ENCODE results near the gene ZBBX.

ZBBX gene

DNA sequence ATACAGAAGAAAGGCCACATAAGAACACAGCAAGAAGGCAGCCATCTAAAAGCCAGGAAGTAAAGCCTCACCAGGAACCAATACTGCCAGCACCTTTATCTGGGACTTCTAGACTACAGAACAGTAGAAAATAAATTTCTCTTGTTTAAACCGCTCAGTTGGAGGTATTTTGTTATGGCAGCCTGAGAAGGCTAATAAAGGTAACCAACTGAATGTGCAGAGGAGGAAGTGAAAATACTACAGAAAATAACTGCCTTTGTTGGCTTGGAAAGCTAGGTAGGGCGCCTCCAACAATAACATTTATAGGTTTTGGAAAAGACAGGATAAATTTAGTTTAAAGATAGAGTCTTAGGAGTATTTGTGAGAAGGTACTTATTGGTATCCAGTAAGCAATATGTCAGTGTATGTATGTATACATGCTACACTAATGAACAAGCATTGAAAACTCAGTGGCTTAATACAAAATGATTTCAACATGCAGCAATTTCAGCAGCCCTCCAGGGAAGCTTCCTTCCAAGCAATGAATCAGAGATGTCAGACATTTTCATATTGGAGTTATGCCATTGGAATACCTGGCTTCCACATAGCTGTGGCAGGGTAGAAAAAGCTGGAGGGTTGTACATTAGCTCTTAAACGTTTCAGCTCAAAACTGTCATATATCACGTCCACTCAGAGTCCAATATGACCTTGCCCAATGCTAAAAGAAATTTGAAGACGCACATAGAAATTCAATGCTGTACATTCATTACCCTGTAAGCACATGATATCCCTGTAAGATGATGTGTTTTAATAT lies 48.9 kb downstream of the ZBBX start:
- H3K27me3 ChIP-seq = no peaks in the 10 kb centered on the region
- H3K4me3 ChIP-seq (ENCODE audit: low read depth in 1 of 2, low read length in 1 of 2) = no peak overlapping the region
- TF ChIP-seq, protein P1, sequence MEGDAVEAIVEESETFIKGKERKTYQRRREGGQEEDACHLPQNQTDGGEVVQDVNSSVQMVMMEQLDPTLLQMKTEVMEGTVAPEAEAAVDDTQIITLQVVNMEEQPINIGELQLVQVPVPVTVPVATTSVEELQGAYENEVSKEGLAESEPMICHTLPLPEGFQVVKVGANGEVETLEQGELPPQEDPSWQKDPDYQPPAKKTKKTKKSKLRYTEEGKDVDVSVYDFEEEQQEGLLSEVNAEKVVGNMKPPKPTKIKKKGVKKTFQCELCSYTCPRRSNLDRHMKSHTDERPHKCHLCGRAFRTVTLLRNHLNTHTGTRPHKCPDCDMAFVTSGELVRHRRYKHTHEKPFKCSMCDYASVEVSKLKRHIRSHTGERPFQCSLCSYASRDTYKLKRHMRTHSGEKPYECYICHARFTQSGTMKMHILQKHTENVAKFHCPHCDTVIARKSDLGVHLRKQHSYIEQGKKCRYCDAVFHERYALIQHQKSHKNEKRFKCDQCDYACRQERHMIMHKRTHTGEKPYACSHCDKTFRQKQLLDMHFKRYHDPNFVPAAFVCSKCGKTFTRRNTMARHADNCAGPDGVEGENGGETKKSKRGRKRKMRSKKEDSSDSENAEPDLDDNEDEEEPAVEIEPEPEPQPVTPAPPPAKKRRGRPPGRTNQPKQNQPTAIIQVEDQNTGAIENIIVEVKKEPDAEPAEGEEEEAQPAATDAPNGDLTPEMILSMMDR (IDR thresholded peaks at IDR 0.05) = no peak
- H3K4me1 ChIP-seq (ENCODE audit: control insufficient read depth in 1 of 2, insufficient read depth in 1 of 2, low read depth in 1 of 2, low read length in 1 of 2) = no peaks in the 10 kb centered on the region
- no peaks in the 10 kb centered on the region for H3K36me3 ChIP-seq
- no peaks in the 10 kb centered on the region for H3K9me3 ChIP-seq
- H3K27ac ChIP-seq = no peak overlapping the region

DNA sequence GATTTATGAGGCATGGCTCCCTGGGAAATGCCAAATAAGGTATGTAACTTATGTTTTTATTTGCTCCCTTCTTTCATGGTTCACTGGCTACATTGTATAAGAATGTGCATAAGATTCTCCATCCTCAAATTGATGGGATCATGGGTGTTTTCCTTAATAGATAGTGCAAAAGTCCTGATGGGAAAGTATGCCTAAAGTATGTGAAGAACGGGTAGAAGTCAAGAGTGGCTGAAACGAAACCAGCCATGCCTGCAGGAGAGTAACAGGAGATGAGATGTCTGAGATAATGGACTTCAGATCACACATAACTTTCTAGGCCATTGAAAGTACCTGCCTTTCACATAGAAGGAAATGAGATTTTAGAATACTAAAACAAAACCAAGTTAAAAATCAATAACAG lies 56.5 kb downstream of the ZBBX start:
- H3K4me1 ChIP-seq (ENCODE audit: control insufficient read depth in 1 of 2, insufficient read depth in 1 of 2, low read depth in 1 of 2, low read length in 1 of 2) = no peaks in the 10 kb centered on the region
- no peaks in the 10 kb centered on the region for H3K27me3 ChIP-seq
- H3K4me3 ChIP-seq (ENCODE audit: low read depth in 1 of 2, low read length in 1 of 2) = no peak overlapping the region
- H3K36me3 ChIP-seq = no peaks in the 10 kb centered on the region
- no peak overlapping the region for H3K27ac ChIP-seq
- H3K9me3 ChIP-seq = no peaks in the 10 kb centered on the region
- TF ChIP-seq, protein P1 (IDR thresholded peaks at IDR 0.05) = no peak

DNA sequence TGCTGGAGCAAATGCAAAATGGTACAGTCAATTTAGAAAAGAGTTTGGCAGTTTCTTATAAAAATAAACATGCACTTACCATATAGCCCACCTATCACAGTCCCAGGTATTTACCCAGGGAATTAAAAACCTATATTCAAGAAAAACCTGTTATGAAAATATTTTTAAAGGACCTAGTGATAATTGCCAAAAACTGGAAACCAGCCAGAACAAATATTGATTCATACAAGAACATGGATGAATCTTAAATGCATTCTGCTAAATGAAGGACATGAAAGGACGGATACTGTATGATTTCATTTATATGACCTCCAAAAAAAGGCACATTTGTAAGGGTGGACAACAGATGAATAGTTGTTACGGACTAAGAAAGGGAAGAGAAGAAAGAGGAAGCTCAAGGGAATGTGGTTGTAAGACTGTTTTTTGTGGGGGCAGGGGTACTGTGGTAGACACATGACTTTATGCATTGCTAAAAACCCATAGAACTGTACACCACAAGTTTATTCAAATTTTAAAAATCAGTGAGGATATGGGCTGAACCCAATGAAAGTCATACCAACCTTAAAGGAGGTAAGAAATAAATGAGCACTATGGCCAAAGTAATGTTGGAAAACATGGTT lies 61.0 kb downstream of the ZBBX start:
- Histone ChIP-seq H3K27ac (no peak overlapping the region), H3K27me3 (no peaks in the 10 kb centered on the region), H3K4me1 (ENCODE audit: control insufficient read depth in 1 of 2, insufficient read depth in 1 of 2, low read depth in 1 of 2, low read length in 1 of 2) (no peaks in the 10 kb centered on the region), H3K36me3 (no peaks in the 10 kb centered on the region), H3K4me3 (ENCODE audit: low read depth in 1 of 2, low read length in 1 of 2) (no peak overlapping the region), H3K9me3 (no peaks in the 10 kb centered on the region)
- TF ChIP-seq, protein P1 (IDR thresholded peaks at IDR 0.05) = no peak

DNA sequence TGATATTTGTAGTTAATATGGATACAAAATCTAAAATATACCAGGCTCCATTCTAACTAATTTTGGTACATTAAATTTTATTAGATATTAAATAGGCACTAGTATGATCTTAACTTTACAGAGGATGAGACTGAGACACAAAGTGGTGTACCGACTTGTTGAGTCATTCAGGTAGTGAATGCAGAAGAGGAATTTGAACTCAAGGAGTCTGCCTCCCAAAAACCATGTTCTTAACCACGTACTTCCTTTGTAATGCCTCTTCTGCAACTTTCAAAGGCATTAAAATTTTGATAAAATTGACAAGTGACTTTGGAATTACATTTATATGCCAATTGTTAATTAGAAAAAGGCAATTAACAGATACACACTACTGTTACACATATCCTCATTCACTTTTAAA lies 61.8 kb downstream of the ZBBX start:
- no peak overlapping the region for H3K27ac ChIP-seq
- no peak overlapping the region for H3K4me3 ChIP-seq (ENCODE audit: low read depth in 1 of 2, low read length in 1 of 2)
- H3K9me3 ChIP-seq = no peaks in the 10 kb centered on the region
- H3K36me3 ChIP-seq = no peaks in the 10 kb centered on the region
- no peaks in the 10 kb centered on the region for H3K4me1 ChIP-seq (ENCODE audit: control insufficient read depth in 1 of 2, insufficient read depth in 1 of 2, low read depth in 1 of 2, low read length in 1 of 2)
- TF ChIP-seq, protein P1 (IDR thresholded peaks at IDR 0.05) = no peak
- H3K27me3 ChIP-seq = no peaks in the 10 kb centered on the region

GRCh38 chr3:167306319-167306718 lies 73.8 kb downstream of the ZBBX start:
- H3K4me3 ChIP-seq (ENCODE audit: low read depth in 1 of 2, low read length in 1 of 2) = no peak overlapping the region
- no peaks in the 10 kb centered on the region for H3K9me3 ChIP-seq
- H3K36me3 ChIP-seq = no peaks in the 10 kb centered on the region
- H3K27me3 ChIP-seq = no peaks in the 10 kb centered on the region
- no peaks in the 10 kb centered on the region for H3K4me1 ChIP-seq (ENCODE audit: control insufficient read depth in 1 of 2, insufficient read depth in 1 of 2, low read depth in 1 of 2, low read length in 1 of 2)
- H3K27ac ChIP-seq = no peak overlapping the region
- TF ChIP-seq, protein P1 (IDR thresholded peaks at IDR 0.05) = no peak
